Body of pancreas (tissue), 4 donors: ENCODE data around the gene GRHL3.

Experiments
- POLR2A ChIP-seq, 3 donors: fragments of 450-650 bp; IDR thresholded peaks; one replicate each; pipeline ENCODE4 v1.6.1; 2016; ENCODE audit warnings: antibody characterized with exemption in 3 of 3, mild to moderate bottlenecking in 2 of 3
- TF ChIP-seq, protein P1 (sequence below), 7 experiments: fragments of 450-650 bp in 4 of 7; fragments of 200-600 bp in 3 of 7; sonication (generic) in 3 of 7; IDR thresholded peaks; one replicate each; pipeline ENCODE4 v1.5.1; 2016 to 2019; ENCODE audit warnings: antibody characterized with exemption in 7 of 7

DNA sequence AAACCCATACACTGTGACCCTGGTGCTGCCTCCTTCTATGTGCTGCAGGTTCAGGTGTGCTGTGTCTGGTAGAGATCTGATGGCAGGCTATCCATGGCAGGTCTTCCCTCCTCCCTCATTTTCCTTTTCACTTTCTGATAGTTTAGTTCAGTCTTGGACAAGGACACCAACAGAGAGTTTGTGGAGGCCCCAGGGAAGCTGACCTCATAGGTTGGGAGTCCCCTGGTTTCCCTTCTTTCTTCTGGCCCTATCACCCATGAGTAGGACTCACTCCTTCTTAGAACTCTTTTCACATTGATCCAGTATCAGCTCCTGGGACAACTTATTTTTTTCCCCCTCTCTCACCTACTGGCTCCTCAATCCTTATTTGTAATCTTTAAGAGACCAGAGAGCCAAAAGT lies 8.3 kb downstream of the GRHL3 start:
- TF ChIP-seq, protein P1, sequence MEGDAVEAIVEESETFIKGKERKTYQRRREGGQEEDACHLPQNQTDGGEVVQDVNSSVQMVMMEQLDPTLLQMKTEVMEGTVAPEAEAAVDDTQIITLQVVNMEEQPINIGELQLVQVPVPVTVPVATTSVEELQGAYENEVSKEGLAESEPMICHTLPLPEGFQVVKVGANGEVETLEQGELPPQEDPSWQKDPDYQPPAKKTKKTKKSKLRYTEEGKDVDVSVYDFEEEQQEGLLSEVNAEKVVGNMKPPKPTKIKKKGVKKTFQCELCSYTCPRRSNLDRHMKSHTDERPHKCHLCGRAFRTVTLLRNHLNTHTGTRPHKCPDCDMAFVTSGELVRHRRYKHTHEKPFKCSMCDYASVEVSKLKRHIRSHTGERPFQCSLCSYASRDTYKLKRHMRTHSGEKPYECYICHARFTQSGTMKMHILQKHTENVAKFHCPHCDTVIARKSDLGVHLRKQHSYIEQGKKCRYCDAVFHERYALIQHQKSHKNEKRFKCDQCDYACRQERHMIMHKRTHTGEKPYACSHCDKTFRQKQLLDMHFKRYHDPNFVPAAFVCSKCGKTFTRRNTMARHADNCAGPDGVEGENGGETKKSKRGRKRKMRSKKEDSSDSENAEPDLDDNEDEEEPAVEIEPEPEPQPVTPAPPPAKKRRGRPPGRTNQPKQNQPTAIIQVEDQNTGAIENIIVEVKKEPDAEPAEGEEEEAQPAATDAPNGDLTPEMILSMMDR (IDR thresholded peaks at IDR 0.05), result no peak
- TF ChIP-seq POLR2A (IDR thresholded peaks at IDR 0.05), result no peak
